T-cell (primary cell): ENCODE data around the gene MYL6B. TPM values are rescaled to one million over a fixed set of nuclear protein-coding genes. Genes with fewer than 3 reads are reported as not detected.

ENCODE experiments used
- ATAC-seq, 4 experiments: fragments of 200-7000 bp in 3 of 4; fragments of 150-1000 bp in 1 of 4; cut with Tn5 transposase; replicated peaks in 1 of 4; 1 replicate in 3 of 4; 2 replicates in 1 of 4; pipeline ENCODE4 v1.10.0; 2021; ENCODE audit warnings: moderate library complexity in 3 of 4, mild to moderate bottlenecking in 2 of 4, moderate number of reproducible peaks in 1 of 4
- CTCF ChIA-PET, 2 donors: fragments of 300-600 bp; sonication (Branson Sonifier 250); formaldehyde crosslinking; loops; one replicate each; lab custom pipeline; 2022; ENCODE audit warnings: antibody characterized with exemption in 2 of 2; lab: Charles Lee
- POLR2A ChIA-PET, 2 donors: fragments of 300-600 bp; sonication (Branson Sonifier 250); formaldehyde crosslinking; loops; one replicate each; lab custom pipeline; 2022; ENCODE audit warnings: antibody characterized with exemption in 2 of 2; lab: Charles Lee
- DNase-seq, 35 experiments: peaks; one replicate each; pipeline versions ENCODE4 v3.0.0 to v3.0.0-alpha.2; 2013 to 2023
- H3K27ac ChIP-seq: one replicate; pipeline ENCODE4 v1.5.1; 2013; ENCODE audit warnings: low read length
- H3K27me3 ChIP-seq, 2 experiments: replicated peaks in 1 of 2; 1 replicate in 1 of 2; 2 replicates in 1 of 2; pipeline versions ENCODE4 v1.6.1 to v1.7.0; 2013; ENCODE audit warnings: low read length in 1 of 2, mixed read lengths in 1 of 2; ENCODE audit not compliant: control insufficient read depth in 2 of 2, insufficient read depth in 2 of 2; ENCODE audit errors: extremely low read depth in 1 of 2
- H3K36me3 ChIP-seq, 2 donors: 1 replicate in 1 of 2; 2 replicates in 1 of 2; pipeline versions ENCODE4 v1.6.1 to v1.7.0; 2013; ENCODE audit warnings: low read length in 1 of 2; ENCODE audit not compliant: control insufficient read depth in 2 of 2, insufficient read depth in 1 of 2; ENCODE audit errors: extremely low read depth in 1 of 2
- H3K4me1 ChIP-seq, 2 experiments: 1 replicate in 1 of 2; 2 replicates in 1 of 2; pipeline versions ENCODE4 v1.6.1 to v1.7.0; 2013; ENCODE audit warnings: low read length in 2 of 2, mixed read lengths in 1 of 2; ENCODE audit not compliant: insufficient read depth in 2 of 2, control insufficient read depth in 1 of 2; ENCODE audit errors: extremely low read depth in 1 of 2
- H3K4me3 ChIP-seq, 2 donors: 1 replicate in 1 of 2; 2 replicates in 1 of 2; pipeline versions ENCODE4 v1.5.1 to v1.7.0; 2013; ENCODE audit warnings: mild to moderate bottlenecking in 2 of 2, low read length in 1 of 2, moderate library complexity in 1 of 2; ENCODE audit not compliant: control insufficient read depth in 1 of 2; ENCODE audit errors: extremely low read depth in 1 of 2
- H3K9me3 ChIP-seq: 2 replicates; pipeline ENCODE4 v1.7.0; 2013
- H3K27ac Mint-ChIP-seq, 2 donors: one replicate each; pipeline ENCODE4 v1.8.0; 2020 to 2021; ENCODE audit warnings: mild to moderate bottlenecking in 2 of 2, mixed read lengths in 2 of 2
- H3K27me3 Mint-ChIP-seq, 2 donors: one replicate each; pipeline ENCODE4 v1.8.0; 2021 to 2022; ENCODE audit warnings: mixed read lengths in 2 of 2
- H3K36me3 Mint-ChIP-seq: one replicate; pipeline ENCODE4 v1.8.0; 2021; ENCODE audit warnings: mixed read lengths
- H3K4me1 Mint-ChIP-seq, 3 donors: one replicate each; pipeline ENCODE4 v1.8.0; 2020 to 2022; ENCODE audit warnings: mixed read lengths in 3 of 3, mild to moderate bottlenecking in 1 of 3
- H3K4me3 Mint-ChIP-seq, 3 donors: one replicate each; pipeline ENCODE4 v1.8.0; 2020 to 2022; ENCODE audit warnings: mild to moderate bottlenecking in 3 of 3, mixed read lengths in 3 of 3, moderate library complexity in 3 of 3
- H3K9me3 Mint-ChIP-seq, 3 donors: one replicate each; pipeline ENCODE4 v1.8.0; 2020 to 2022; ENCODE audit warnings: mixed read lengths in 3 of 3
- WGBS: methylation state at CpG from one replicate; pipeline ENCODE4 v1.1.5; 2013; ENCODE audit warnings: missing lambda C conversion rate; ENCODE audit not compliant: insufficient coverage; 5-methylcytosine and 5-hydroxymethylcytosine counted together
- total RNA-seq, 35 experiments: library from RNA in 6 of 35; stranded (reverse) in 6 of 35; fragments of 120-200 nt in 1 of 35; gene quantifications; one replicate each; pipeline versions ENCODE4 v1.2.1 to v1.2.4 and lab custom pipeline; 2013 to 2026

Gene MYL6B
- total RNA-seq, 5 donors from 2014 or later (not counting 1 experiment from before 2014, with no cell fraction given) = 5.9 to 12.4 (median 7.7) TPM

DNA sequence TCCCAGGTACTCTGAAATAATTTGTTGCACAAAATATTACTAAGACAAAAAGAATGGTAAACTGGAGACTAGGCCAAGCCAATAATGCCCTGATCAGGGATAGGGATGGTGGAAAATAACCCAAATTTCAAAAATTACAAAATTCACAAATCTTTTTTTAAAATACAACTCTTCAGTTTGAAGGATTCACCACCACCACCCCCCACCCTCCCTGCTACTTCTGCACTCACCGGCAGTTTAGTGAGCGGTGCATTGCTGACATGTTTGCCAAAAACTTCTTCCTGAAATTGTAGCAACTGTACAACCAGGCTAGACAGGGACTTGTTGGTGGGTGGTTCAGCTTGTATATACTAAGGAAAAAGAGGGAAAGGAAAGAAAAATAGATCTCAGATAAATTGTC, 34.6 kb downstream of the MYL6B start:
- ATAC-seq = no peak
- Histone ChIP-seq H3K4me1 (peaks cover 12 to 31% of the 10 kb centered on the region in 2 experiments), H3K9me3 (no peaks in the 10 kb centered on the region), H3K4me3 (no peak overlapping the region), H3K27ac (no peak overlapping the region), H3K27me3 (no peaks in the 10 kb centered on the region), H3K36me3 (peaks cover 8 to 39% of the 10 kb centered on the region in 2 donors)
- no CpG with 5 or more reads among the region's 2 CpGs for WGBS
- Mint-ChIP-seq H3K4me1 (peaks cover 32 to 39% (median 35%) of the 10 kb centered on the region in 3 donors), H3K27ac (peak overlapping the region; percentile 39 to 83), H3K36me3 (peaks cover 18% of the 10 kb centered on the region), H3K27me3 (no peaks in the 10 kb centered on the region), H3K4me3 (no peak overlapping the region), H3K9me3 (no peaks in the 10 kb centered on the region)
- CTCF ChIA-PET = interaction anchor here (0.9 to 1.6 kb wide), 3 partner anchors 49 to 173 kb away, joined by 3 to 4 read pairs (median 4); partner anchors contain the start of genes ANKRD52 (in 1 of the 2) and STAT2 (in 1 of the 2)
- no peak for DNase-seq
- POLR2A ChIA-PET = no interaction called here

DNA sequence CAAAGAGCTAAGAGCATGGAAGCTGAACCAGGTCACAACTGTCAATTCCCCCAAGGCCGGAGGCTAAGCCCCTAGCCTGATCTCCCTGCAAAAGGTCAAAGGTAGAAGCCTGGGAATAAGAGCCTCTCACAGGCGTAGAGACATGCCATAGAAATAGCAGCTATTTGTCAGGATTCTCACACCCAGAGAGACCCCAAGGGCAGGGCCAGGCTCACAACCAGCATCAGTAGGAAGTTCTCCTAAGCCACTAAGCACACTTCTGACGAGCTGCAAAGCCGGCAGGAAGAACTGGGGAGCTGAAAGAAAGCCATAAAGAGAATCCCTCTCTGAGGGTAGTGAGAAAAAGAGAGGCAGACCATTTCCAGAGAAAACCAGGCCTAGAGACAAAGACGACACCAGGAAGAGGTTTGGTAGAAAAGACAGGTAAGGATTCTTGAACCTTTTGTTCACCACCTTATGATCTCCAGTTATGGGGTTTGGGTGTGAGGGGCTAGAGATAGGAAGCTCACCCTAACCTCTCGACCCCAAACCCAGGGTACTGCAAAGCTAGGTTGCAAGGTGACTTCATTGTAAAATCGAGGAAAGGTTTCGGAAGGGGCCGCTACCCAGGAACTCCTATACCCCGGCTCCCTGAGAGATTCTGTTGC, 35.9 kb downstream of the MYL6B start:
- peaks cover 8 to 29% of the 10 kb centered on the region in 2 donors for H3K36me3 ChIP-seq
- 67% methylated on average over 1 of the region's 10 CpGs for WGBS
- H3K9me3 ChIP-seq = no peaks in the 10 kb centered on the region
- Mint-ChIP-seq H3K9me3 (no peaks in the 10 kb centered on the region), H3K36me3 (peaks cover 17% of the 10 kb centered on the region), H3K27ac (peak overlapping the region; percentile 83 to 95), H3K27me3 (no peaks in the 10 kb centered on the region), H3K4me1 (peaks cover 40 to 49% (median 42%) of the 10 kb centered on the region in 3 donors), H3K4me3 (peak overlapping the region; percentile 89 to 98 (median 96))
- CTCF ChIA-PET = interaction anchor here (0.5 to 3.3 kb wide), 15 partner anchors 13 to 451 kb away, joined by 3 to 54 read pairs (median 4); partner anchors contain the start of genes ZC3H10 (in 2 of the 2), ESYT1 (in 1 of the 2) and STAT2 (in 1 of the 2)
- POLR2A ChIA-PET = no interaction called here
- no peak for ATAC-seq
- H3K27me3 ChIP-seq = no peaks in the 10 kb centered on the region
- DNase-seq = peak in 2 of 35 experiments; percentile 2 to 29
- peak overlapping the region; percentile 71 to 88 for H3K4me3 ChIP-seq
- H3K4me1 ChIP-seq = peaks cover 12 to 31% of the 10 kb centered on the region in 2 experiments
- peak overlapping the region; percentile 74 for H3K27ac ChIP-seq

DNA sequence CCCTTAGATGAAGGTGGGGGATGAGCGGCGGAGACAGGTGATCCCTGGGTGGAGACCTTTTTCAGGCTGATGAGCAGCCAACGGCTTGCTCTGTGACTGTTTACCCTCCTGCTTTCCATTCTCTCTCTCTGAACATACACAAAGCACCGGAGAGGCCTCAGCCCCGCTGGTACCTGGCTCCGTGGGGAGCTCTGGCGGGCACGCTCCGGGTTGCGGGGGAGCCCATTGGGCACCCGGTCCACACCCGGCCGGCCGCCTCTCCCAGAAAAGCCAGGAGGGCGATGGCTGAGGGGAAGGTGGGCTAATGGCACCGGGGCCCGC, 36.4 kb downstream of the MYL6B start:
- Histone ChIP-seq H3K9me3 (no peaks in the 10 kb centered on the region), H3K36me3 (peaks cover 8 to 24% of the 10 kb centered on the region in 2 donors), H3K27ac (peak overlapping the region; percentile 74), H3K27me3 (no peaks in the 10 kb centered on the region), H3K4me1 (peaks cover 12 to 31% of the 10 kb centered on the region in 2 experiments), H3K4me3 (peak overlapping the region; percentile 71 to 88)
- ATAC-seq (peak; percentile 2 to 11 (median 7)), DNase-seq (peak in 15 of 35 experiments; percentile 2 to 38 (median 6))
- Mint-ChIP-seq H3K27me3 (no peaks in the 10 kb centered on the region), H3K36me3 (peaks cover 16% of the 10 kb centered on the region), H3K4me1 (peaks cover 41 to 52% (median 46%) of the 10 kb centered on the region in 3 donors), H3K9me3 (no peaks in the 10 kb centered on the region), H3K27ac (peak overlapping the region; percentile 83 to 95), H3K4me3 (peak overlapping the region; percentile 89 to 98 (median 96))
- ChIA-PET CTCF (interaction anchor here (0.6 to 3.3 kb wide), 19 partner anchors 12 to 452 kb away, joined by 3 to 54 read pairs (median 7); partner anchors contain the start of genes ESYT1 (in 2 of the 2), ZC3H10 (in 2 of the 2), COQ10A (in 1 of the 2) and RNF41 (in 1 of the 2)), POLR2A (interaction anchor here (0.6 to 1.6 kb wide), 2 partner anchors 28 to 70 kb away, joined by 3 to 4 read pairs; partner anchors contain the start of gene ZC3H10 (in 1 of the 2))
- 0% methylated on average over 9 of the region's 17 CpGs for WGBS

DNA sequence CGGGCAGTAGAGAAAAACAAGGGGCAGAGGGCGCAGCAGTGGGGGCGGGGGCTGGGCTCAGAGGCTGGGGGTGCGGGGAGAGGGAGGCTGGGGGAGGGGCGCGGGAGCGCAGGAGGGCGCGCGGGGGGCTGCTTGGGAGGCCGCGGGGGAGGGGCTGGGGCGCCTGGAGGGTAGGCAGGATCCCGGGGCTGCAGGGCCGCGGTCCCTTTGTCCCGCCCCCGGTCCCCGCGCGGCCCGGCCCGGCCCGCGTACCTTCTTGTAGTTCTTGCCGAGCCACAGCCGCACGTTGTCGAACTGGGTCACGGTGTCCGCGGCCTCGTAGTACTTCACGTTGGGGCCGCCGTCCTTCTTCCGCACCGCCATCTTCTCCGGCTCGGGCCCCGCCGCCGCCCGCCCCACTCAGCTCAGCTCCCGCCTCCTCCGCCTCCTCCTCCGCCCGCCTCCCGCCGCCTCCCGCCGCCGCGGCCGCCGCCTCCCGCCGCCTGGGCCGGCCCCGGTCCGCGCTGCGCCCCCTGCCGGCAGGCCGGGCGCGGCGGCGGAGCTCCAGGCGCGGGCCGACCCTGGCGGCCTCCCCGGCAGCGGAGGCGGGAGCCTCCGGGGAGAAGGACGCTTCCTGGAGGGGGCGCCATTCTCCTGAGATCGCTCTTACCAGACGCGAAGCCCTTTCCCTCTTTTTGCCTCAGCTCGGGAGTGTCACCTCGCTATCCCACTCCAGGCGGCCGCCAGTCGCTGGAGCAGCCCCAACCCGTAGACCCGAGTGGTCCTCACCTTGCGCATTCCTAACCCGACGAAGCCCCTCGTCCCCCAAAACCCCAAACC, 36.9 kb downstream of the MYL6B start, which contains the start of gene SMARCC2:
Gene SMARCC2, minus strand, starts transcription at position 385 of the 819 bp plus-strand sequence. Its CDS starts 22 bp downstream, at position 363.
- H3K4me1 ChIP-seq = peaks cover 12 to 31% of the 10 kb centered on the region in 2 experiments
- no peaks in the 10 kb centered on the region for H3K9me3 ChIP-seq
- H3K27ac ChIP-seq = peak within 1 kb of the TSS; percentile 86
- peak within 1 kb of the TSS; percentile 93 to 98 (median 96) for H3K4me3 Mint-ChIP-seq
- peak within 1 kb of the TSS; percentile 95 to 97 for H3K27ac Mint-ChIP-seq
- peaks cover 41 to 52% (median 46%) of the 10 kb centered on the region in 3 donors for H3K4me1 Mint-ChIP-seq
- WGBS = under 1% methylated on average over 73 of the region's 93 CpGs
- ATAC-seq (peak; percentile 85 to 91 (median 87)), DNase-seq (peak; percentile 63 to 94 (median 76))
- POLR2A ChIA-PET = interaction anchor here (0.6 to 1.6 kb wide), 6 partner anchors 27 to 71 kb away, joined by 3 to 12 read pairs (median 4); partner anchors contain the start of genes ESYT1 (in 1 of the 2), RNF41 (in 1 of the 2) and ZC3H10 (in 1 of the 2)
- peaks cover 8 to 18% of the 10 kb centered on the region in 2 donors for H3K36me3 ChIP-seq
- H3K4me3 ChIP-seq = peak within 1 kb of the TSS; percentile 71 to 88
- CTCF ChIA-PET = interaction anchor here (0.6 to 3.3 kb wide), 44 partner anchors 9 to 1025 kb away, joined by 3 to 54 read pairs (median 4); partner anchors contain the start of genes ESYT1 (in 2 of the 2), ZC3H10 (in 2 of the 2), ANKRD52 (in 1 of the 2) and CNPY2 (in 1 of the 2)
- H3K27me3 Mint-ChIP-seq = no peaks in the 10 kb centered on the region
- no peaks in the 10 kb centered on the region for H3K9me3 Mint-ChIP-seq
- H3K36me3 Mint-ChIP-seq = peaks cover 14% of the 10 kb centered on the region
- H3K27me3 ChIP-seq = no peaks in the 10 kb centered on the region

DNA sequence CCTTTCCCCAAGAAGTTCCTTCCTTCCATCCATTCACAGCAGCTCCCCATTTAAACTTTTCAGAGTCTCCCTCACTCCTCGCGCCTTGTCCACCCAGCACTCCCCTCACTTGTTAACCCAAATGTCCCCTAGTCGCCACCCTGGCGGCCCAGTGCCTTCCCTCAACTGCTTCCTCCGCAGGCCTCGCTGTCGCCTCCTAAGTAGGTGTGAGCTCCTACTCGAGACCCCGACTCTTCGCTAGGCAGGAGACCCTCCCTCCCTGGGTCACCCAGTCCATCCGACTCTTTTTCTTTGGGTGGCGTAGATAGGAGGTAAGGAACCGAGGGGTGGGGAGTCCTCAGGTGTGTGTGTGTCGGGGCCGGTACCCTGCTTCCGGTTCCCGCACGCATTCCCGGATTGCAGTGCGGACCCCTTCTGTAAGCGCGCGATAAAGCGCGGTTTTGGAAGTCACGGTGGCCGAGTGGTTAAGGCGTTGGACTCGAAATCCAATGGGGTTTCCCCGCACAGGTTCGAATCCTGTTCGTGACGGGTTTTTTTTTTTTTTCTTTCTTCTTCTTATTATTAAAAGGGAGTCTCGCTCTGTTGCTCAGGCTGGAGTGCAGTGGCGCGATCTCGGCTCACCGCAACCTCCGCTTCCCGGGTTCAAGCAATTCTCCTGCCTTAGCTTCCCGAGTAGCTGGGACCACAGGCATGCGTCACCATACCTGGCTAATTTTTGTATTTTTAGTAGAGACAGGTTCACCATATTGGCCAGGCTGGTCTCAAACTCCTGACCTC, 37.7 kb downstream of the MYL6B start:
- Mint-ChIP-seq H3K4me1 (peaks cover 41 to 54% (median 46%) of the 10 kb centered on the region in 3 donors), H3K9me3 (no peaks in the 10 kb centered on the region), H3K36me3 (peaks cover 7% of the 10 kb centered on the region), H3K27me3 (no peaks in the 10 kb centered on the region), H3K27ac (peak overlapping the region; percentile 95 to 97), H3K4me3 (peak overlapping the region; percentile 93 to 98 (median 96))
- Histone ChIP-seq H3K27me3 (no peaks in the 10 kb centered on the region), H3K4me3 (peak overlapping the region; percentile 58 to 71), H3K27ac (peak overlapping the region; percentile 86), H3K36me3 (peaks cover 8 to 10% of the 10 kb centered on the region in 2 donors), H3K4me1 (peaks cover 12 to 31% of the 10 kb centered on the region in 2 experiments), H3K9me3 (no peaks in the 10 kb centered on the region)
- ATAC-seq (peak; percentile 25 to 36 (median 28)), DNase-seq (peak; percentile 45 to 85 (median 63))
- CTCF ChIA-PET = interaction anchor here (0.6 to 3.3 kb wide), 38 partner anchors 10 to 1024 kb away, joined by 3 to 54 read pairs (median 4); partner anchors contain the start of genes ZC3H10 (in 2 of the 2), ANKRD52 (in 1 of the 2), COQ10A (in 1 of the 2) and ESYT1 (in 1 of the 2)
- under 1% methylated on average over 14 of the region's 42 CpGs for WGBS
- POLR2A ChIA-PET = interaction anchor here (0.6 to 1.6 kb wide), 5 partner anchors 31 to 72 kb away, joined by 3 to 12 read pairs (median 4); partner anchors contain the start of genes ESYT1 (in 1 of the 2), RNF41 (in 1 of the 2) and ZC3H10 (in 1 of the 2)
